NCI-H1417 treated with DMSO at 0.1 percent for 48 hours (cell line): ENCODE measurements around the gene MAPK8IP3.

Source experiments
- DNase-seq: peaks from one replicate; lab custom pipeline; 2025; lab: John Stamatoyannopoulos, UW

The MAPK8IP3 gene

DNA sequence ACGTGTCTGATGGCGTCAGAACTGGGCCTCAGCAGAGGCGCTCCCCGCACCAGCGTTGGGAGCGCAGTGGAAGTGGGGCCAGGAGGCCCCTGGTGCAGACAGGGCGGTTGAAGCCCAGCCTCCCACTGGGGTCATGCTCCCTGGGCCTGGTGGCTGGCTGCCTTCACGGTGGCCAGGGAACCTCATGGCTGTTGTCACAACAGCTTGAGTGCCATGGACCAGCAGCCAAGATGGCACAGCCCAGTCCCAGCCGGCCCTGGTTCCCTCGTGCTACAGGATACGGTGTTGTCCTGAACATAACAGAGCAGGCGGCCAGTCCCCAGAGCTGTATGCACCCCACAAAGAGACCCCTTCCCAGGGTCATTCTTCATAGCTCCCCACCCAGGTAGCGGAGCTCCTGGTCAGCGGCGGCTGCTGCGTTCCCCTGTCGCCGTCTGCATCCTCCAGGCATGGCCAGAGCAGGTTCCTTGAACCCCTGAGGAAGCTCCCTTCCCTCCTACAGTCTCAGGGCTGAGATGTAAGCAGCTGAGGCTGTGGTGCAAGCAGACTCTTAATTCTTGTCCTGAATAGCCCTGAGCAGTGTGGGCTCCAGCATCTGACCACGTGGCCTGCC is 35.7 kb downstream of the MAPK8IP3 start:
- DNase-seq, result no peak

DNA sequence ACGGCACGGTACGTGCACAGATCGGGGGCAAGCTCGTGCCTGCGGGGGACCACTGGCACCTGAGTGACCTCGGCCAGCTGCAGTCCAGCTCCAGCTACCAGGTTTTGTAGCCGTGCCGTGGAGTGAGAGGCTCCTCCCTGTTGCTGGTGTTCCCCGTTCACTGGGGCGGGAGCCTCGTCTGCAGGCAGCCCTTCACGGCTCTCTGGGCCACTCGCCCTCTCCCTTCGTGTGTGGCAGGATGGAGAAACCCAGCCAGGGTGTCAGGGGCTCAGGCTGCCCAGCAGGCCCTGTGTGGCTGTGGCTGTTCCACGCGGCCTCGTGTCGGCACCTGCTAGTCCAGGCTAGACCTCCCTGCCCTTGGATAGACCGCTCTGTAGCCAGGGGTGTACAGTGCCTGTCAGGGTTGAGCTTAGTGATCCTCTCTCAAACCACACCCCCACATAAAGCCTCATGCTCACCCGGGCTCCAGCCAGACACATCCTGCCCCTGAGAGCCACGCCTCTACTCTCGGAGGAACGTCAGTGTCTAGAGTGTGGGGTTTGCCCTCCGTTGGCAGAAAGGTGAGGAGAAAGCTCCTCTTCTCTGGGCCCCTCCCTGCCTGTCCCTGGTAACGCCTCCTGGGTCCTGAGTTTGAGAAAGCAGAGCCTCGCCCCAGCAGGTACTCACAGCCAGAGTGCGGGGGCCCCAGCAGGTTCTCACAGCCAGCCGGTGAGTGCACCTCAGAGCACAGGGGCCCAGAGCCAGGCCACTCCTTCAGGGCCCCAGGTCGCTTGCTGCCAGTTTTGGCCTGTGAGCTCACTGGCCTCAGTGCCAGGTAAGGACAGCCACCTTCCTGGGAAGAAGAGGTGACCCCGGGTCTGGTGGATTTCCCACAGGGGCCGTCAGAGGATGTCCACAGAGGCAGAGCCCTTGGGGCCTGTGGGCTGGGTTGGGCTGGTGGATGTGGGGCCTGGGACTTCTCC is 37.7 kb downstream of the MAPK8IP3 start:
- DNase-seq, result no peak

DNA sequence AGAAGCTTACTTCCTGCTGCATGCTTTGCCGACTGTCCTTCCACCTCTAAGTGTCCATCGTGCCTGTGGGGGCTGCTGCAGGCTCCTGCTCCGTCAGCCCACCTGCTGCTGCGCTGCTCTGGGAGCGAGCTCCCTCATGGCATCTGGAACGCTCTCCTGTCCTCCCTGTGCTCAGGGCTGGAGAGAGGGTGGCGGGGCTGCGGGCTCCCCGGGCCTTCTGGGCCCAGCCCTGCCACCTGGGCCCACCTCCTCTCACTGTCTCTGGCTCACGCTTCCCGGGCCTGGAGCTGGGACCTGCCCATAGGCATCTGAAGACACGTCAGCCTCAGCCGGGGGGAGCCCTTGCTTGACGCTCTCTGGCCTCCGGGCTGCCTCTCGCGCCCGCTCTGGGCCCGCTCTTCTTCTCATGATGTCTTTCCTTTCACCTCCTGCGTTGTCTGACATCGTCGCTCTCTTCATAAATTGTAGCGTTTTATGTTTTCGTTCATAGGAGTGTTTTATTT is 38.4 kb downstream of the MAPK8IP3 start:
- no peak for DNase-seq

DNA sequence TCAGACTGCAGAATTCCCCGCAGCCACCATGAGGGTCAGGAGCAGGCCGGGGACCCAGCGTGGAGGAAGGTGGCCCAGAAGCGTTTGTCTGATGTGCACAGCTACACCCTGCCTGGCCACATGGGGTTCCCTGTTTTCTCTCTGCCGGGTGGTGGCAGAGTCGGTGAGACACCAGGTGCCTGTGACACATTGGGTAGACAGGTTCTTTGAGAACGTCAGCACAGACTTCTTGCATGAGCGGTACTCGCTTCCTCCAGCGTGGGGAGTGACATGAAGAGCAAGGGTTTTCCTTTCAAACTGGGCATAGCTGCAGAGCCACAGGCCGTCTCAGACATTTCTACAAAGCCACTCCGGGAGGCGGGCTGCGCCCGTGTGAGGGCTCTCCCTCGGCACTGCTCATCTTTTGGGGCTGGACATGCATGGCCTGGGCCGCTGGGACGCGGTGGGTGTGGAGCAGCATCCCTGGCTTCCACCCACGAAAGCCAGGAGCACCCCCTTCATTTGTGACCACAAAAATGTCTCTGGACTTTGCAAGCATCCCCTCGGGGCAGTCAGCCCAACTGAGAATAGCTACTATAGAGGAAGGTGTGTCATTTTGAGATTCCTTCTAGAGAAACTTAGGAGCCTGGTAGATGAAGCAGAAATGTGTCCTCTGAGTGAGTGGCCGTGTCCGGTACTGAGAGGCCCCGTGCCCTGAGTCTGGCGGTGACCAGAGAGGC is 39.3 kb downstream of the MAPK8IP3 start:
- DNase-seq, result no peak

DNA sequence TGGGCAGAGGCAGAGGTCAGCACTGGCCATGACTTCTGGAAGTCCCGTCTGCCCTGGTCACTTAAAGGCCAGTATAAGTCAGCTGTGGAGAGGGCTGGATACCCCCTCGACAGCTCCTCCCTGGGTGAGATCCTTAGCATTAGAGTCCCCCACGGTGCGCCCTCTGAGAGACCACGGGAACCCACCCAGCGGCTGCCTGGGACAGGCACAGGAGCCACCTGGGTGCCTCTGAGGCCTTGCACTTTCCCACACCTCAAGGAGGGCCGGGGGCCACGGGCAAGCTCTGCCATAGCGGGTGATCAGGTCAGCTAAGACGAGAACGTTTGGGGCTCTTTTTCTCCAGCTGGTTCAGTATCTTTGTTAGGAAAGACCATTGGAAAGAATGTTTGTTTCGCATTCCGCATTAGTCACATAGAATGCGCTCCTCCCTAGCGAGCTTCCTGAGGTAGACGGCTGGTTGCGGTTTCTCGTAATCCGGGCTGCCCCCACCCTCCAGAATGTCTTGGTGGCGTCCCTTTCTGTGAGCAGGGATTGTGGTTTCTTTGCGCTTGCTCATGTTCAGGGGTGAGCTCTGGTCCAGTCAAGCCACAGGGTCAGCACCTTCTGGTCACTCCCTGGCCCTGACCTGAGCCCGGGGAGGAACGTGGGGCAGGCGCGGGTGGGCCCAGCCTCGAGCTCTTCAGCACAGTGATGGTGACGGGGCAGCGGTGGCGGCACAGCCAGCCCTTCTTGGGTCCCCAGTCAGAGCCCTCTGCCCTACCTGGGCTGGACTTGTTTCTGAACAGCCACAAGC is 40.1 kb downstream of the MAPK8IP3 start:
- no peak for DNase-seq

DNA sequence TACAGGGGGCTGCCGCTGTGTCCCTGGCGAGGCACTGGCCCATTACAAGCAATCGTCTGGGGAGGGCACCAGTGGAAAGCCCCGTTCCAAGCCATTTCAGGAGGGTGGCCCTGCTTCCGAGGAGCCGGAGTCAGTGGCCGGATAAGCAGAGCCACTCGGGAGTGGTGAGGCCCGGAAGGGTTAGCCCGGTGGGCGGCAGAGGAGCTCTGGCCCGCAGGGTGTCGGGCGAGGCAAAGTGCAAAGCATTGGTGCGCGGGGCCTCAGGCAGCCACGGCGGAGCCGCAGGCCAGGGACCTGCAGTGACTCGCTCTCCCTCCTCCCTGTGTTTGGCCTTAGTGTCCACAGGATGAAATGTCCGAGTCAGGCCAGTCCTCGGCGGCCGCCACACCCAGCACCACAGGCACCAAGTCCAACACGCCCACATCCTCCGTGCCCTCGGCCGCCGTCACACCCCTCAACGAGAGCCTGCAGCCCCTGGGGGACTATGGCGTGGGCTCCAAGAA is 40.7 kb downstream of the MAPK8IP3 start:
- no peak for DNase-seq

DNA sequence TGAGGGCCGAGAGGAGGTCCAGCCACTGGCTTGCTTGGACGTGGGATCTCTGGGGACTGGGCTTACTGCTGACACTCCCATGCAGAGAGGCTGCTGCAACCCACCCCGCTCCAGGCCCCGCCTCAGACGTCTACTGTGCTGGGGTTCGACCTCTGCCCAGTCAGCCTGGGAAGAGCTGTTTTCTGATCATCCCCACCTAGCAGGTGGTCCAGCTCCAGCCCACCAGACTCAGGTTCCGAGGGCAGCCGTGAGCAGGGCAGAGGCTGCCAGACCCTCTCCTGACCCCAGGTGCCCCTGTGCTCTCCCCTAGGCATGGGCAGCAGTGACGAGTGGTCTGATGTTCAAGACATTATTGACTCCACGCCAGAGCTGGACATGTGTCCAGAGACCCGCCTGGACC is 41.9 kb downstream of the MAPK8IP3 start:
- no peak for DNase-seq

DNA sequence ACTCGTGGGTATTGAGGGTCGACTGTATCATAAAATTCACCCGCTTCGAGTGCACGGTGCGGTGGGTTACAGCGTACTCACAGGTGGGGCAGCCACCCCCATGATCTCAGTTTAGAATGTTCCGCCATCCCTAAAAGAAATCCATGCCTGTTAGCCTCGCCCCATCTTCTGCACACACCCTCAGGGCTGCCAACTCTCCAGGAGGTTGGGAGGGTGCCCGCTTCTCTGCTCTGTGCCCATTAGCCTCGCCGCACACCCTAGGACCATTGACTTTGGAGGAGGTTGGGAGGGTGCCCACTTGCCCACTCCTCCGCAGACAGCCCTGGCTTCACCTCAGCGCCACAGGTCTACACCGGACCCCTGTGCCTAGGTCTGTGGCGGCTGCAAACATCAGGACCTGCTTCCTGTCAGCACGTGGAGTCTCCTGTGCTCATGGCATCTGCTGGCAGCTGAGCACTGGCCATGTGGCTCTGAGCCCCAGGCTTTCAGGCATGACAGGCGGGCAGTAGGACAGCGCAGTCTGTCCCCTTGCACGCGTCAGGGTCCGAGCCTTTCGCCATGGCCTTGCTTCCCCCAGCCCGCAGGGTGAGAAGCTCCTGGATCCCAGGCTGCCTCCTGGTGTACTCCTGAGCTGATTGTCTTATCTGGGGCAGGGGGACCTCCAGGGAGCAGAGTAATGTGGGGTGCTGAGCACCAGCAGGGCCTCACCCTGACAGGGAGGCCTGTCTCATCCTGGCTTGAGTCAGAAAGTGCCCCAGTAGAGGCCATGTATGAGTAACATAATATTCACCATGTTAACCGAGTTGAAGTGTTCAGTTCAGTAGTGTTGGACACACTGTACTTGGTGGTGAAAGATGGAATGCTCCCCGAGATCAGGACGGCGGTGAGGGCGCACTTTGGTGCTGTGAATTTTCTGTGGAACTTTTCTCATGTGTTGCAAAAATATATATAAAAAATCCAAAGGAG is 43.4 kb downstream of the MAPK8IP3 start:
- DNase-seq, result no peak

DNA sequence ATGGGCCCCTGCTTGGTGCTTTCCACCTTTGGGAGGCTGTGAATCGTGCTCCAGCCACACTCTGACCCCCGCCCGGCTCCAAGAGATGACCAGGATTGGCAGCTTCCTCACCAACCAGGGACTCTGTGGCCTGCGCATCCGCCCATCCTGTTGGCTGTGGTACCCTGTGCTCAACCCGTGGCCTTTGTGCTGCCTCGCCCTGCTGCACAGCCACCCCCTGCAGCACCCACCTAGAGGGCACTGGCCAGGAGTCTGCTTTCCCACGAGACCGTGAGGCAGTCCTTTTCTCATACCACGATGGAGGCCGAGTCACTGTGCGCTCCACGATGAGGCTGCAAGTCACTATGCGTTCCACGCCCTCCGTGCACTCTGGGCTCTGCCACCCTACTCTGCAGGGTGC is 46.0 kb downstream of the MAPK8IP3 start:
- DNase-seq, result no peak

DNA sequence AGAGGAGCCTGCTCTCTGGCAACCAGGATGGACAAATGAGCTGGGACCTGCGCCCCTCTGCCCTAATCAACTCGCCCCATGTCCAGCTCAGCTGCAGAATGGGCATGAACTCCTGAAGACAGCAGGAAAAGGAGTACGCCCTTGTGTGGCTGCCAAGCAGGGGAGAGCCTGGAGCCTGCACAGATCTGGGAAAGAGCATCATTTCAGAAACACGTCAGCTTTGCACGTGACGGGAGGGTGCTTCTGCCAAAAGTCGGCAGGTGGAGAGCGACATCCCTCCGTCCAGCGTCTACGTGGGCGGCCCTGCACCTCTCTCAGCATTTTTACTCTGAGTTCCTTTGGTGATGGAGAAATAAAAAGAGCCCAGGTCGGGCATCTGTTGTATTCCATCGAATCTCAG is 46.9 kb downstream of the MAPK8IP3 start:
- DNase-seq, result no peak

DNA sequence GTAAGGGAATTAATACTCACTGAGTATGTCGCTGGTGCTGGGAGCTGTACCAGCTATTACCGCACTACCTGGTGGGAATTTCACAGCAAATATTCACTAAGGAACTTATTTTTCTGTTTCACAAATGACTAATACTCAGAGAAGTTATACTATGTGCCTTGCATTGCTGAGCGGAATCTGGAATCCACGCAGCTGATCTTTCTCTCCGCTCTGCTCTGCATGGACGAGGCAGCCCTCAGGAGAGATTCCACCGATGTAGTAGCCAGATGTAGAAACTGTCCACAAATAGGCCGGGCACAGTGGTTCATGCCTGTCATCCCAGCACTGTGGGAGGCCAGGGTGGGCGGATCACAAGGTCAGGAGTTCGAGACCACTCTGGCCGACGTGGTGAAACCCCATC is 48.2 kb downstream of the MAPK8IP3 start:
- DNase-seq, result no peak

DNA sequence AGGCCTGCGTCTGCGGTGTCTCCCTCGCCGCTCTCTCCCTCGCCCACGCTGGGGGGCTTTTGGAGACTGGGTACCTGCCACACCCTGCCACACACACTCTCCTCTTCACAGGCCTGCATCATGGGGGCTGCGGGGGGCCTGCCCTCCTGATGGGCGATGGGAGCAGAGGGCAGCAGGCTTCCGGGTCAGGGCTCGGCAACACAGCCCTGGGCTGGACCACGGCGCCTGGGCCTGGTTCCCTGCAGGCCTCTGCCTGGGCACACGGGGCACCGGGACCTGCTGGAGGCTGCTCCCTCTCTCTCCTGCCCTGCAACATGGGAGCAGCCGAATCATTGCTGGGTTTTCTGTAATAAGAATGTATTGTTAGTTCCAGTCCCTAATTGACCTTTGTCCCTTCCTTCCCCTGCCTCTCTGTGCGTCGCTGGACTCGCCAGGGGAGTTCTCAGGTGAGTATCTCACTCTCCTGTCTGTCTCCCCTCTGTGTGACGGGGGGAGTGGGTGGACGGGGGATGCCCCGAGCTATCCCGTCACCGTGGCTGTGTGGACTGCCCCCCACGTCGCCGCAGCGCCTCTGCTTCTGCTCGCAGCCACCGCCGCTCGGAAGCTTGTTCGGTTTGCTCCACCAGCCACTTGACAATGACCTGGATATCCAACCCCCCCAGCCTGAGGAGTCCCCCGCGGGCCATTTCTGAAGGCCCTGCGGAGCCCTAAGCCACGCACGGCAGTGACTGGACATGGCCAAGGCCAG is 51.9 kb downstream of the MAPK8IP3 start:
- DNase-seq, result no peak

DNA sequence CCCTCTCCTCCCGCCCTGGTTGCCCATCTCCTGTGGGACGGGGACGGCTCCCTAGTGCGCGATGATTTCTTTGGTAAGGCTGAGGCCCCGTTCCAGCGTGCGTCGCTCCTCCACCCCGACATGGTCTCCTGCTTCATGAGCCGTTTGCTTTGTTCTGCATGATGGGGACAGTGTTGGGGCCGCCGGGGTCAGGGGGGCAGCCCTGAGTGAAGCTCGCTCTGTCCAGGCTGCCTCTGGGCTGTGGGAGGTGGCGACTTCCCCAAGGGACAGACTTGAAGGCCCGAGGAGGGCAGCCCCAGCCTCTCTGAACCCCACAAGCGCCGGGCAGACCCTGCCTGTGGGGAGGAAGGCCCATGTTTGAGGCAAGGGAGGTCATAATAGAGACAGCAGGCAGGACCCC is 52.9 kb downstream of the MAPK8IP3 start:
- no peak for DNase-seq

DNA sequence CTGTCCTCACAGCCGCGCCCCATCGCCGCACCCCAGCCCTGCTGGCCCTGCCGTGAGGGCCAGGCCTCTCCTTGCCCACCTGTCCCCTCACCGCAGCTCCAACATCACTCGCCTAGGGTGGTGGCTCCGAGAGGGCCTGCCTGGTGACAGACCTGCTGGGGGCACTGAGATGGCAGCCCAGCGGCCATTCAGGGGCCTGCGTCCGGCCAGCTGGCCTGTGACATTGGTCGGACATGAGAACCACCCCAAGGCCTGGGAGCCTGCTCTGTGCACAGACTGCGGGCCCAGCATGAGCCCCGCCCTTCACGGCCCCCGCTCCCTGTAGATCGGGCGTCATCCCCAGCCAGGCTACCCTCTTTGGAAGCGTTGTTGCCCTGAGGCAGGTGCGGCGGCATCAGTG is 53.5 kb downstream of the MAPK8IP3 start:
- DNase-seq, result no peak

DNA sequence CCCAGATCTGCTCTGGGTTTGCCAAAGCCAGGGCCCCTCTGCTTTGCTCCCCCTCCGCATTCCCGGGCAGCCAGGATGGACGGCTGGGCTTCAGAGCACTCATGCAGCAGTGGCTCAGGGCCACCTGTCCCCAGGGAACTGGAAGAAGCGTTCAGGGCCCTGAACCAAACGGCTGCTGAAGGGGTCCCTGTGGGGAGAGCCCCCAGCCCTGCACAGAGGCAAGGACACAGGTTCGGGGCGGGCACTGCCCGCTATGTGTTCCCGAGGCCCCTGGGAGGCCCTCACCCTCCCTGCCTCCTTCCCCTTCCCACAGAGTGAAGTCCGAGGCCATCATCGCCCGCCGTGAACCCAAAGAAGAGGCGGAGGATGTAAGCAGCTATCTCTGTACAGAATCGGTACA is 54.9 kb downstream of the MAPK8IP3 start:
- DNase-seq, result no peak

DNA sequence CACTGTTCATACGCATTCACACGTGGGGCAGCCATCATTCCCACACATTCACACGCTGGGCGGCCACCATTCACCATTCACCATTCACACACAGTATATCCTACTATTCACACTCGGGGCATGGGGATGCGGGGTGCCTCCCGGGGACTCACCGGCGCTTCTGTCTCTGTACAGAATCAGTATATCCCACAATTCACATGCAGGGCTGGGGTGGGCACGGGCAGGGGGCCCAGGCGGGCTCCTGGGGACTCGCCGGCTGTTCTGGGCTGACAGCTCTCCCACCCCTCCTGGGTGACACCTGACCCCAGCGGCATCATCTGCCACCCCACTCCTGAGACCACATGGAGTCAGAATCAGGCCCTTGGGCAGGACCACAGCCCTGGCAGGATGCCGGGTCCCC is 55.8 kb downstream of the MAPK8IP3 start:
- no peak for DNase-seq

DNA sequence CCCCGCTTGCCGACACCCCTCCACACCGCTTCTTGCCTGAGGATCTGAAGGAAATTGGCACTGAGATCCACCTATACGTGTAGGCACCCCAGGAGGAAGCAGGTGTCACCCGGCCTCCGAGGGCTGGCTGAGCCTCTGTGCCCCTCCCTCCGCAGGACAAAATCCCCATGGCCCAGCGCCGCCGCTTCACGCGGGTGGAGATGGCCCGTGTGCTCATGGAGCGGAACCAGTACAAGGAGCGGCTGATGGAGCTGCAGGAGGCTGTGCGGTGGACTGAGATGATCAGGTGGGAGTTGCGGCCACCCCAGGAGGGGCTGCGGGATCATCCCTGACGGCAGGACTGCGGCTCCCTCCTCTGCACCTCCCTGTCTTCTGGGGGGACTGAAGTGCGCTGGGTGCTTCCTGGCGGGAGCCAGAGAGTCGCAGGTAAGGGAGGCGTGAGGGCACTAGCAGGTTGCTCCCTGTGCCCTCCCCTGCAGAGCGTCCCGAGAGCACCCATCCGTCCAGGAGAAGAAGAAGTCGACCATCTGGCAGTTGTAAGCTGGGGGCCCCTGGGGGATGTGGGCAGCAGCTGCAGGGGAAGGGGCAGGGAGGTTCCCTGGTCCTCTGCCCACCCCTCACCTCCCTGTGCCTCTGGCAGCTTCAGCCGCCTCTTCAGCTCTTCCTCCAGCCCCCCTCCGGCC is 56.3 kb downstream of the MAPK8IP3 start:
- DNase-seq, result no peak

DNA sequence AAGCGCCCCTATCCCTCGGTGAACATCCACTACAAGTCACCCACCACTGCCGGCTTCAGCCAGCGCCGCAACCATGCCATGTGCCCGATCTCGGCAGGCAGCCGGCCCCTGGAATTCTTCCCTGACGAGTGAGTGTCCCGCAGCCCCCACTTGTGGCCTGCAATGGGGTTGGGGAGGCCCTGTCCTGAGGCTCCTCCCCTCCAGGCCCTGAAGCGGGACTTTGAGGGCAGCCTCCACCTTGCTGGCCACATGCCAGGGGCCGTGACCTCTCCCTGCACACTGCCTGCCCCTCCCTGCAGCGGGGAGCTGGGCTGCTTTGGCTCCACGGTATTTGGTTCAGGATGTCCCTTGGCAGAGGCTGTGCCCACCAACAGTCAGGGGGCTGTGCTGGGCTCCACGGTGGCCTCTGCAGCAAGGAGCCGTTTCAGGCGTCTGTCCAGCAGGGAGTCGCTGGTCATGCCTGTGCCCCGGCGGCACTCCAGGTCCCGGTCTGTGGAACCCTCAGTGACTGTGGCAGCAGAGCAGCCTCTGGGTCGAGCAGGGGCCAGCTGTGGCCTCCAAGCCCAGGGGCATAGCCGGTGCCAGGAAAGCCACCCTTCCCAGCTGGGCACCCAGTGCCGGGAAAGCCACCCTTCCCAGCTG is 57.0 kb downstream of the MAPK8IP3 start:
- no peak for DNase-seq
